HepG2 (cell line): Measurements from ENCODE around the gene NEURL1B. TPM values are rescaled to one million over a fixed set of nuclear protein-coding genes. Genes with fewer than 3 reads are reported as not detected.

Experiments used
- ATAC-seq: fragments of 200-7000 bp; cut with Tn5 transposase; 3 replicates; pipeline ENCODE4 v1.9.1; 2020; ENCODE audit warnings: mild to moderate bottlenecking, moderate library complexity
- BruUV-seq: library from RNA; stranded (reverse); fragments of 400-500 nt; replicated peaks from 2 replicates; lab custom pipeline; 2021; lab: Mats Ljungman, UMichigan
- CTCF ChIA-PET: fragments of 300-600 bp; formaldehyde crosslinking; extraction: SDS; loops from one replicate; lab custom pipeline; 2021; ENCODE audit warnings: low total read pairs, inconsistent platforms, low intra/inter-chr PET ratio; lab: Yijun Ruan, JAX
- POLR2A ChIA-PET: fragments of 350-600 bp; sonication (Branson Sonifier 250); formaldehyde crosslinking; loops from one replicate; lab custom pipeline; 2020; ENCODE audit warnings: antibody characterized with exemption, inconsistent platforms; lab: Yijun Ruan, JAX
- DNase-seq: peaks from one replicate; pipeline ENCODE4 v3.0.0-alpha.2; 2015; ENCODE audit warnings: low spot score
- FAIRE-seq: peaks from 3 replicates; lab custom pipeline; 2011; peaks lifted over from hg19 to GRCh38; lab: Jason Lieb, UNC
- H2AFZ ChIP-seq: one replicate; pipeline ENCODE4 v1.6.1; 2011; ENCODE audit warnings: low read length, inconsistent platforms
- H3K27ac ChIP-seq: fragments of 300-600 bp; 3 replicates; pipeline ENCODE4 v1.8.0; 2011; ENCODE audit warnings: mixed run types, mild to moderate bottlenecking, mixed read lengths, low read length, inconsistent platforms; ENCODE audit not compliant: insufficient read depth; ENCODE audit errors: extremely low read length
- H3K27me3 ChIP-seq, 2 experiments: fragments of 200-600 bp in 1 of 2; 2 replicates in 1 of 2; 3 replicates in 1 of 2; pipeline versions ENCODE4 v1.6.0 to v1.8.0; 2011; ENCODE audit warnings: low read length in 2 of 2, mild to moderate bottlenecking in 2 of 2, moderate library complexity in 2 of 2, inconsistent platforms in 1 of 2; ENCODE audit not compliant: insufficient read depth in 2 of 2, control insufficient read depth in 1 of 2
- H3K36me3 ChIP-seq, 2 experiments: fragments of 200-600 bp in 1 of 2; replicated peaks in 1 of 2; 2 replicates in 1 of 2; 3 replicates in 1 of 2; pipeline versions ENCODE4 v1.5.1 to v1.8.0; 2011; ENCODE audit warnings: low read length in 2 of 2, inconsistent platforms in 1 of 2; ENCODE audit not compliant: insufficient read depth in 2 of 2, control insufficient read depth in 1 of 2
- H3K4me1 ChIP-seq: 2 replicates; pipeline ENCODE4 v1.5.1; 2012; ENCODE audit warnings: low read length, inconsistent platforms; ENCODE audit not compliant: insufficient read depth
- H3K4me2 ChIP-seq: 2 replicates; pipeline ENCODE4 v1.6.0; 2011; ENCODE audit warnings: low read depth, low read length, inconsistent platforms
- H3K4me3 ChIP-seq, 3 experiments: fragments of 200-600 bp in 1 of 3; sonication (generic), shearing (Covaris generic) in 1 of 3; replicated peaks in 1 of 3; 2 replicates each; pipeline ENCODE4 v1.5.1; 2011 to 2016; ENCODE audit warnings: low read length in 3 of 3, inconsistent platforms in 2 of 3, low read depth in 2 of 3, mild to moderate bottlenecking in 2 of 3, control low read depth in 1 of 3, mixed read lengths in 1 of 3; ENCODE audit not compliant: insufficient read depth in 1 of 3
- H3K79me2 ChIP-seq: one replicate; pipeline ENCODE4 v1.6.1; 2011; ENCODE audit warnings: low read length, inconsistent platforms; ENCODE audit not compliant: insufficient read depth
- H3K9ac ChIP-seq: 2 replicates; pipeline ENCODE4 v1.6.0; 2011; ENCODE audit warnings: mild to moderate bottlenecking, low read depth, low read length, inconsistent platforms; ENCODE audit not compliant: insufficient read depth
- H3K9me3 ChIP-seq: 2 replicates; pipeline ENCODE4 v1.5.1; 2012; ENCODE audit warnings: mild to moderate bottlenecking, low read length
- H4K20me1 ChIP-seq: 2 replicates; pipeline ENCODE4 v1.6.0; 2011; ENCODE audit warnings: inconsistent platforms, mild to moderate bottlenecking, low read length, moderate library complexity; ENCODE audit not compliant: insufficient read depth
- ATRX ChIP-seq: sonication (generic); formaldehyde crosslinking; IDR thresholded peaks from 2 replicates; pipeline ENCODE4 v1.4.0; 2020; ENCODE audit warnings: missing genetic modification reagents, borderline replicate concordance
- CENPT ChIP-seq: sonication (generic); formaldehyde crosslinking; IDR thresholded peaks from 2 replicates; pipeline ENCODE4 v1.8.0; 2022; ENCODE audit warnings: low read depth, mild to moderate bottlenecking, moderate library complexity, missing genetic modification reagents
- ERF ChIP-seq: IDR thresholded peaks from 2 replicates; pipeline ENCODE4 v1.6.1; 2018; ENCODE audit warnings: missing biosample characterization, missing genetic modification reagents
- HES4 ChIP-seq: sonication (generic); formaldehyde crosslinking; IDR thresholded peaks from 2 replicates; pipeline ENCODE4 v1.9.0; 2021; ENCODE audit warnings: mild to moderate bottlenecking, missing genetic modification reagents, borderline replicate concordance
- KLF11 ChIP-seq: IDR thresholded peaks from 2 replicates; pipeline ENCODE4 v1.6.1; 2016; ENCODE audit warnings: missing compliant biosample characterization
- POGZ ChIP-seq: sonication (generic); formaldehyde crosslinking; IDR thresholded peaks from 2 replicates; pipeline ENCODE4 v1.4.0; 2020; ENCODE audit warnings: mild to moderate bottlenecking, missing genetic modification reagents
- POLR2G ChIP-seq: fragments of 200-400 bp; formaldehyde crosslinking; IDR thresholded peaks from 2 replicates; pipeline ENCODE4 v1.6.1; 2018; ENCODE audit warnings: mild to moderate bottlenecking, low read depth, low read length, moderate library complexity
- STAT5B ChIP-seq: sonication (generic); formaldehyde crosslinking; IDR thresholded peaks from 2 replicates; pipeline ENCODE4 v1.4.0; 2020; ENCODE audit warnings: missing genetic modification reagents
- ZNF263 ChIP-seq: sonication (generic); formaldehyde crosslinking; IDR thresholded peaks from 2 replicates; pipeline ENCODE4 v1.4.0; 2020; ENCODE audit warnings: missing genetic modification reagents
- ZNF747 ChIP-seq: sonication (generic); formaldehyde crosslinking; IDR thresholded peaks from 2 replicates; pipeline ENCODE4 v1.8.1; 2023; ENCODE audit warnings: missing genetic modification reagents, mild to moderate bottlenecking, borderline replicate concordance
- WGBS: methylation state at CpG from one replicate; pipeline ENCODE4 v1.1.6; 2017; ENCODE audit warnings: low lambda C conversion rate; 5-methylcytosine and 5-hydroxymethylcytosine counted together
- in situ Hi-C: cut with HindIII; loops from 2 replicates; pipeline ENCODE4 v1.10.0; 2017; ENCODE audit warnings: low pct_unique_long_range_greater_than_20kb; ENCODE audit not compliant: extremely low pct_ligation_motif_present
- intact Hi-C: fragments of 100-400 bp; cut with micrococcal nuclease; formaldehyde crosslinking; loops from one replicate; pipeline ENCODE4 v1.10.0; 2022; ENCODE audit not compliant: unreplicated experiment
- polyA plus RNA-seq, 8 experiments: library from polyadenylated mRNA; depleted of rRNA in 3 of 8; stranded (reverse) in 7 of 8; unstranded in 1 of 8; fragments of >200 nt; fragmentation: Illumina TruSeq in 4 of 8; extraction: Trizol in 4 of 8; gene quantifications; 2 replicates each; pipeline versions ENCODE4 v1.2.1 to v1.2.3, GENCODE V29; 2011 to 2016; ENCODE audit warnings: low read depth in 4 of 8, missing spikeins in 1 of 8, mixed read lengths in 1 of 8; ENCODE audit not compliant: insufficient read depth in 1 of 8
- total RNA-seq, 5 experiments: library from RNA; depleted of rRNA; stranded (reverse); fragments of >200 nt; fragmentation: Illumina TruSeq; extraction: Trizol; gene quantifications; 2 replicates each; pipeline ENCODE4 v1.2.3, GENCODE V29; 2016; ENCODE audit warnings: low read depth in 1 of 5
- TF ChIP-seq, protein P1 (sequence below): sonication (generic); formaldehyde crosslinking; IDR thresholded peaks from 2 replicates; pipeline ENCODE4 v1.4.0; 2020; ENCODE audit warnings: missing genetic modification reagents, borderline replicate concordance

NEURL1B gene
- total and polyA plus RNA-seq, 2 of the 13 experiments (the other 11 are each of a cell fraction or from before 2014, with no cell fraction given) = 0.09 to 0.13 TPM

DNA sequence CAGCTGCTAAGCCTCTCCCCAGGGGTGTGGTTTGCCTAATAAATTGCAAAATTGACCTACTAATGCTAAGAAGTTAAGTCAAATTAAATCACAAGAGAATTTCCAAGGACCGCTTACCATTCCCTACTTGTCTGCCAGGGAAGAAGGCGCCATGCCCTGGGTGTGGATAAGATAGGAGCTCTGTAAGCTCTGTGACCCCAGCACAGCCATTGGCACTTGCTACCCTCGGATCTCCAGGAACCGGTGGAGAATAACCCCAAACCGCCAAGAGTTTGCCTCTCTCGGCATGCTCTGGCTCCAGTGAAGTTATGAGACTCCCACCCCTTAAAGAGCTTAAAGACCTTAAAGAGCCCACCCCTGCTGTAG, 58.9 kb downstream of the NEURL1B start (continued):
- TF ChIP-seq, protein P1, sequence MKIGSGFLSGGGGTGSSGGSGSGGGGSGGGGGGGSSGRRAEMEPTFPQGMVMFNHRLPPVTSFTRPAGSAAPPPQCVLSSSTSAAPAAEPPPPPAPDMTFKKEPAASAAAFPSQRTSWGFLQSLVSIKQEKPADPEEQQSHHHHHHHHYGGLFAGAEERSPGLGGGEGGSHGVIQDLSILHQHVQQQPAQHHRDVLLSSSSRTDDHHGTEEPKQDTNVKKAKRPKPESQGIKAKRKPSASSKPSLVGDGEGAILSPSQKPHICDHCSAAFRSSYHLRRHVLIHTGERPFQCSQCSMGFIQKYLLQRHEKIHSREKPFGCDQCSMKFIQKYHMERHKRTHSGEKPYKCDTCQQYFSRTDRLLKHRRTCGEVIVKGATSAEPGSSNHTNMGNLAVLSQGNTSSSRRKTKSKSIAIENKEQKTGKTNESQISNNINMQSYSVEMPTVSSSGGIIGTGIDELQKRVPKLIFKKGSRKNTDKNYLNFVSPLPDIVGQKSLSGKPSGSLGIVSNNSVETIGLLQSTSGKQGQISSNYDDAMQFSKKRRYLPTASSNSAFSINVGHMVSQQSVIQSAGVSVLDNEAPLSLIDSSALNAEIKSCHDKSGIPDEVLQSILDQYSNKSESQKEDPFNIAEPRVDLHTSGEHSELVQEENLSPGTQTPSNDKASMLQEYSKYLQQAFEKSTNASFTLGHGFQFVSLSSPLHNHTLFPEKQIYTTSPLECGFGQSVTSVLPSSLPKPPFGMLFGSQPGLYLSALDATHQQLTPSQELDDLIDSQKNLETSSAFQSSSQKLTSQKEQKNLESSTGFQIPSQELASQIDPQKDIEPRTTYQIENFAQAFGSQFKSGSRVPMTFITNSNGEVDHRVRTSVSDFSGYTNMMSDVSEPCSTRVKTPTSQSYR = no peak
- TF ChIP-seq ZNF747 (CRISPR knock-in tag) (no peak), ATRX (CRISPR knock-in tag) (no peak), ERF (CRISPR knock-in tag) (no peak)

DNA sequence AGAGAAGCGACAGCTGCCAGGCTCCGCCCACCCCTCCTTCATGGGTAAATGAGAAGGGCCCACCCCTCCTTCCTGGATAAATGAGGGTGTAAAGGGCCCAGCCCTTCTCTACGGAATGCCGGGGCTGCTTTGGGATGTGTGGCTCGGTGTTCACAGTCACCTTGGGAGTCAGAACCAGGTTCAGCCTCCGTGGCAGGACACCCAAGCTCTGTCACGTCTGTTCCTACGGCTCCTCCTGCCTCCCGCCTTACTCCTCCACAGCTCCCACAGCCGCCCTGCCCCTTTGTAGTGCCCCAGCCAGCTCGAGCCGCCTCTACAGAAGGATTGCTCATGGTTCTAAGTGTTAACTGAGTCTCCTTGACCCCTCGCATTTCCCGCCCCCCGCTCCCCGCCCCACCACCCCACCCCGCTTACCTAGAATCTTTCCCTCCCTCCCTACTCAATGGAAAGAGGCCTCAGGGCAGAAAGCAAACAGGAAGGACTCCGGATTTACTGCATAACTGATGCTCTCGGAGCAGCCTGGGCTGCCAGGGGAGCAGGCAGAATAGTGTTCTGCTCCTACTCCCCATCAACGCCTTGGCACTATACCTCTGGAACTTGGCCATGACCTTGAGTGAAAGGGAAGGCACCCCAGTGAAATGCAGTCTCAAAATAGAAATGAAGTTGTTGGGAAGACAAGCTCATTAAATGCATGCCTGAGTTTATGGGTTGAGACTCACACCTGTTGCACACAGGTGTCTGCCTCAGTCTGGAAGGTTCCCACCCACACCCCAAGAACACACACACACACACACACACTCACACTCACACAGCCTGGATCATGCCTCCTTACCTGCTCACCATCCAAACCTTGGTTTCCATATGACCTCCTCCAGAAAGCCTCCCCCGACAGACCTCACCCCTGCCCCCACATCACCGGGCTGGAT, 59.6 kb downstream of the NEURL1B start:
- no peak overlapping the region for H3K9ac ChIP-seq
- H3K27me3 ChIP-seq = peaks cover 8 to 61% of the 10 kb centered on the region in 2 experiments
- no peak for FAIRE-seq
- 4% methylated on average over 18 of the region's 22 CpGs for WGBS
- peaks cover 21% of the 10 kb centered on the region for H3K4me1 ChIP-seq
- no peak for TF ChIP-seq POGZ (CRISPR knock-in tag)
- TF ChIP-seq KLF11 (CRISPR knock-in tag) = no peak
- peak; percentile 64; the same call in 1 of the 2 replicates for TF ChIP-seq ZNF263 (CRISPR knock-in tag)
- TF ChIP-seq POLR2G = no peak
- TF ChIP-seq CENPT (CRISPR knock-in tag) = no peak
- TF ChIP-seq HES4 (CRISPR knock-in tag) = no peak
- TF ChIP-seq STAT5B = no peak
- no peak overlapping the region; a peak in 1 of 6 replicates for H3K4me3 ChIP-seq
- H3K36me3 ChIP-seq = no peaks in the 10 kb centered on the region
- H2AFZ ChIP-seq = no peak overlapping the region
- H3K4me2 ChIP-seq = no peak overlapping the region
- no peak overlapping the region for H3K27ac ChIP-seq
- H4K20me1 ChIP-seq = no peaks in the 10 kb centered on the region
- no TSS peak for BruUV-seq
- no peaks in the 10 kb centered on the region for H3K79me2 ChIP-seq
- in situ Hi-C loops = loop anchor here (10.0 to 25.0 kb wide), 2 partner anchors 437 to 504 kb away; partner anchors contain the start of gene BNIP1
- H3K9me3 ChIP-seq = no peaks in the 10 kb centered on the region
- ATAC-seq = no peak
- intact Hi-C loops = no loop called here
- CTCF ChIA-PET = interaction anchor here (7.2 kb wide), 1 partner anchor 221 kb away, joined by 170 read pairs; no protein-coding TSS in a partner anchor
- DNase-seq = no peak
- POLR2A ChIA-PET = no interaction called here
